ENCODE results near the gene KLF7.
A peak's percentile ranks its signal among the peaks of the same experiment; 100 is the strongest.

KLF7 gene

DNA sequence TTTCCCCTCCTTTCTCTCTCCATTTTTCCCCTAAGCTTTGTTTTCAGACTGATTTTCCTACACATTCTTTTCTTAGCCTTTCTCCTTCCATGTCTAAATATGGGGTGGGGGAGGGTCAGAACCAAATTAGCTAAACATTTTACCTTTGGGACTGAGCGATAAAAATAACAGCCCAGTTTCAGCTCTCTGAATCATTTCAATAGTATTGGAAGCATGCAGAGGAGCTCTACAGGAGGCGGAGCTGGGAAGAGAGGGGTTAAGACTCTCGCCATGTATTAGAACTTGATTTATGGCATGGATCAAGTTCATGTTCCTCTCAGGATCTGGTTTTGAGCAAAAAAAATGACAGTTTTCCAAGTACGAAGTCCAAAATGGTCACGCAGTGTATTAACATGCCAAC, 117.3 kb downstream of the KLF7 start:
- TF ChIP-seq, protein P1, sequence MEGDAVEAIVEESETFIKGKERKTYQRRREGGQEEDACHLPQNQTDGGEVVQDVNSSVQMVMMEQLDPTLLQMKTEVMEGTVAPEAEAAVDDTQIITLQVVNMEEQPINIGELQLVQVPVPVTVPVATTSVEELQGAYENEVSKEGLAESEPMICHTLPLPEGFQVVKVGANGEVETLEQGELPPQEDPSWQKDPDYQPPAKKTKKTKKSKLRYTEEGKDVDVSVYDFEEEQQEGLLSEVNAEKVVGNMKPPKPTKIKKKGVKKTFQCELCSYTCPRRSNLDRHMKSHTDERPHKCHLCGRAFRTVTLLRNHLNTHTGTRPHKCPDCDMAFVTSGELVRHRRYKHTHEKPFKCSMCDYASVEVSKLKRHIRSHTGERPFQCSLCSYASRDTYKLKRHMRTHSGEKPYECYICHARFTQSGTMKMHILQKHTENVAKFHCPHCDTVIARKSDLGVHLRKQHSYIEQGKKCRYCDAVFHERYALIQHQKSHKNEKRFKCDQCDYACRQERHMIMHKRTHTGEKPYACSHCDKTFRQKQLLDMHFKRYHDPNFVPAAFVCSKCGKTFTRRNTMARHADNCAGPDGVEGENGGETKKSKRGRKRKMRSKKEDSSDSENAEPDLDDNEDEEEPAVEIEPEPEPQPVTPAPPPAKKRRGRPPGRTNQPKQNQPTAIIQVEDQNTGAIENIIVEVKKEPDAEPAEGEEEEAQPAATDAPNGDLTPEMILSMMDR (IDR thresholded peaks at IDR 0.05; ENCODE audit: low read depth, low read length) = no peak

DNA sequence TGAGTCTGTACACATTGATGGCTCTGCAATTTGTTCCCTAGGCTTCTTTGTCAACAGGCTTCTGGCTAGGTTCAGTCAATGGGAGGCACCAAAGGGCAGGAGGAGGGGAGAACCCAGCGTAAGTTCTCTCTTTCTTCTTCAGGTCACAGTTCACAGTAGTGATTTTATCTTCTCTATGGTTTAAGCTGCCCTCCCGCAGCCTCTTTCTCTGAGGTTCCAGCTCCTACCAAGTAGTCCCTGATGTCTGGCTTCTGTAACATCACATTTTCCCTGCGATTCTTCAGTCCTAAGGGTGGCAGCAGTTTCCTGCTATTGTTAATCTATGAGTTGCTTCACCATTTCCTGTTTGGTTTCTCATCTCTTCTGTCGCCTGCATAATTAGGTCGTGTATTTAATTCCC, 119.0 kb downstream of the KLF7 start:
- TF ChIP-seq, protein P1 (IDR thresholded peaks at IDR 0.05; ENCODE audit: low read depth, low read length) = peak; percentile 25
- DNase-seq (ENCODE audit: extremely low read depth, low read depth) = no peak

More for the DNA sequence above, 117.3 kb downstream of the KLF7 start:
- no peak for DNase-seq (ENCODE audit: extremely low read depth, low read depth)

DNA sequence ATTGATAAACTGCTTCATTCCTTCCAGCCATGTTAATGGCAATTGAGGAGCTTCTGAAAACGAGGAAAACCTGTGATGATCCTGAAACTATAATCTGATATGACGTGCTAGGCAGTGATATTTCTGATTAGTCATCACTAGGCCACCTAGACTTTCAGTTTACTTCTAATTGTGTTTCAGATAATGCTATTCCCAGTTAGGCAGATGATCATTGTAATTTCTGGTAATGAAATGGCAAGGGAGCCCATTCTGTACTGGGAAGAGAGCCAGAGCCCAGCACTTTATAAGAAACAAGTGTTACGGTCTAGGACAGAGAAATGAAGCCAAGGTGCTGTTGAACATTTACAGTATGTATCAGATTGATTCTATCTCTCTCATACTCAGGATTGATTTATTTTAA, 120.2 kb downstream of the KLF7 start:
- TF ChIP-seq, protein P1 (IDR thresholded peaks at IDR 0.05; ENCODE audit: low read depth, low read length) = no peak
- DNase-seq (ENCODE audit: extremely low read depth, low read depth) = no peak

DNA sequence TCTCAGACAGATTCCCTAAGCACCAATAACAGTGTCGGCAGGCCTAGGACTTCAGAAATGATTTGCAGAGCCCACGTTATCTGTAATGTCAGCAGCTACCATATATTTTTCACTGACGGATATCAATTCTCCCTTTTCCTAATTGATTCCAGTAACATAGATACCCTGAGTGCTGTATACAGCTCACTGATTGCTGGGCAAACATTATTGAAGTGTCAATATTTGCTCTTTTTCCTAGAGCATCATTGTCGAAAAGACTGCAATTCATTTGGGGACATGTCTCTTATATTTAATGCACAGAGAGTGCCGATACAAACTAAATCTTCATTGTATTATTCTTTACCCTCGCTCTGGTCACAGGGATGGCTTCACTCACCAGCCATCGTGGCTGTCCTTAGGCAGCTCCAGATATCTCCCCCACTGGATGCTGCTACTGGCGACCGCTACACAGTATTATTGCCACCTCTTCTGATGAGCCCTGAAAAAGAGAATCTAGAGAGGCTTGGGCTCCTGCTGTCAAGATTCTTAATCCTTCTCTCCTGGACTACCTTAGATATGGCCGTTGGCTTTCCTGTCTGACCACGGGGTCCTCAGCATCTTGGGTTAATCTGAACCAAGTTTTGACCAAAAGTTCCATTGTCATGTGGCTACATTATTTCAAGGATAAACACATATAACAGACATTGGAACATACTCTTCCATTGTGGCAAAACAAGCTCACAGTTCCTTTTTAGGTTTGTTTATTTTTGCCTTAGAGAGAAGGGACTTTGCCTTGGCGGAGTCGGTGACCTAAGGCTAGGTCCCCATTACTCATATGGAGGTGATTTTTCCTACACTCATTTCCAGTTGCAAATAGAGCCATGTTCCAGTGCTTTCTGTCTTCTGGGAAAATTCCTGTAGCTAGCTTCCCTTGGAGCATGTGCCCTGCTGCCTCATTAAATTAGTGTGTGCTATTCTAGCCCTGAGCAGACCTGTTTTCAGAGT, 121.1 kb downstream of the KLF7 start:
- DNase-seq (ENCODE audit: extremely low read depth, low read depth) = no peak
- TF ChIP-seq, protein P1 (IDR thresholded peaks at IDR 0.05; ENCODE audit: low read depth, low read length) = no peak

DNA sequence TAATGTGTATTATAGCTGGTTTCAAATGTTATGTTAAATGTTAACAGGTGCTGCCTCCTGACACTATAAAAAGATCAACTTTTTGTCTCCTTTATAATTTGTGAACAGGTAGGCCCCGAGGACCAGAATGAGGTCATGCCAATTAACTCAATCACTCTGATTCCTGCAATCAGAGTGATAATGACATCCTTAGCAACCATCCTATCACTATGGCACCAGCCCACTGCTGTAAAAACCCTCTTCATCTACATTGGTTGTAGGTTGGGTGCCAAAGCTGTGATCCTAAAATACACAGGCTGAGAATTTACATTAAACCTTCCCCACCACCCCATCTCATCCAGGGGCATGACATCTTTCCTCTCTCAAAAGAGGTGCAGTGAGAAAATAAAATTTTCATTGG, 122.9 kb downstream of the KLF7 start:
- TF ChIP-seq, protein P1 (IDR thresholded peaks at IDR 0.05; ENCODE audit: low read depth, low read length) = no peak
- no peak for DNase-seq (ENCODE audit: extremely low read depth, low read depth)

DNA sequence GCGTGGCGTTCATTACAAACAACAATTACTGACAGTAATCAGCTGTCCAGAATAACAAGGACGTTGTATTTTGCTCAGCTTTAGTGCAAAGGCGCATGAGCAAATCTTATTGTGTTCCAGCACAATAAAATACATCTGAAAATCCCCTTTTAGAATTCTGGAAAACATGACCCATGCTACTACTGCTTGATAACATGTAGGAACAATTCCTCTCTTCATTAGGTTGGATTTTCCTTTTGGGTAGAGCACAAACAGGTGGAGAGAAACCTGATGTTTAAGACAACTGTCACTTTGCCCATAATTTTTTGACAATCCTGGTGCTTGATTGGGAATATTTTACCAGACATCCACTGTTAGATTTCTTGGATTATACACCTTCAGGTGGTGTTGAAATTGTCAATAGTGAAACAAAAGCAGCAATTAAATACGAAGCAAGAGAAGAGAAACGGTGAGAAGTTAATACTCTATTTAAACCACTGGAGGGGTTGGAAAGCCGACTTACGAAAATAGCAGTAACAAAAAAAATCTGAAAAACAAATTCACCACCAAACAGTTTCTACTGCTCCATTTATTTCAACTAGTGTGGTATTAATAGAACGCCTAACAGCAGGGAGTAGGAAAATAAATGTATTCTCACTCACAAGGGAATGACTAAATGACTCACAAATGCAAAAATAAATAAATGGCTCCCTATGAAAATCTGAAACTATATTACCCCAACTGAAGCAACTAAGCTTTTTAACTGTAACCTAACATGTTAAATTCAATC, 123.8 kb downstream of the KLF7 start:
- DNase-seq (ENCODE audit: extremely low read depth, low read depth) = no peak
- TF ChIP-seq, protein P1 (IDR thresholded peaks at IDR 0.05; ENCODE audit: low read depth, low read length) = no peak

DNA sequence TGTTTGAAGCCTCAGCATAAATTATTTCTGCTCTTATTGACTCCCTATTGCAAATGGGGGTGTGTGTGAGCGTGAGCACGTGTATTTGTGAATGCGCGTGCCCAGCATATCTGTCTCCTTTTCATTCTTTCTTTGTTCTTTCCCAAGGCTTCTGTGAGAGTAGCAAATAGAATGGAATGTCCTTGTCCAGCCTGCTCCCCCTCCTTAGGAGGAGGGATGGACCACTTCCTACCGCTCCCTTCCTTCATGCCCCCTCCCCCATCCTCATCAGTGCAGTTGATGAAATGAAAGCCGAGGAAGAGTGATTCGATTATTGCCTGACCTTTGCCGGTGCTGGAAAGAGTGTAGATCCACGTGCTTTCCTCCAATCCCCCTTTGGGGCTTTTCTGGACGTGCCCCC, 124.5 kb downstream of the KLF7 start:
- TF ChIP-seq, protein P1 (IDR thresholded peaks at IDR 0.05; ENCODE audit: low read depth, low read length) = no peak
- DNase-seq (ENCODE audit: extremely low read depth, low read depth) = no peak

All from AG09319 (cell line).